ENCODE results near the gene STOX1.

GRCh38 chr10:68790476-68790875 lies 36.9 kb upstream of the STOX1 start:
- TF ChIP-seq CTCF (IDR thresholded peaks at IDR 0.05) (no peak), EZH2phosphoT487 (IDR thresholded peaks at IDR 0.05) (no peak), EZH2 (IDR thresholded peaks at IDR 0.05) (no peak)
